WTC11 (cell line): Measurements from ENCODE around the gene NFX1. TPM values are rescaled to one million over a fixed set of nuclear protein-coding genes. Genes with fewer than 3 reads are reported as not detected.

Source experiments
- ATAC-seq: fragments of 200-7000 bp; cut with Tn5 transposase; 2 replicates; pipeline ENCODE4 v1.10.0; 2021; ENCODE audit warnings: mild to moderate bottlenecking, moderate library complexity
- CTCF ChIA-PET: fragments of 300-600 bp; sonication (Branson Sonifier 250); formaldehyde crosslinking; loops from one replicate; lab custom pipeline; 2021; ENCODE audit warnings: antibody characterized with exemption; lab: Charles Lee
- POLR2A ChIA-PET: fragments of 350-600 bp; sonication (Branson Sonifier 250); formaldehyde crosslinking; loops from one replicate; lab custom pipeline; 2021; ENCODE audit warnings: antibody characterized with exemption; lab: Charles Lee
- DNase-seq: peaks from one replicate; pipeline ENCODE4 v3.0.0; 2021; ENCODE audit warnings: low spot score
- H3K27ac Mint-ChIP-seq: 2 replicates; pipeline ENCODE4 v1.8.0; 2021; ENCODE audit warnings: mixed read lengths
- H3K27me3 Mint-ChIP-seq: 2 replicates; pipeline ENCODE4 v1.8.0; 2021; ENCODE audit warnings: low read depth, mild to moderate bottlenecking, moderate library complexity, mixed read lengths
- H3K36me3 Mint-ChIP-seq: 2 replicates; pipeline ENCODE4 v1.8.0; 2021; ENCODE audit warnings: mixed read lengths
- H3K4me1 Mint-ChIP-seq: 2 replicates; pipeline ENCODE4 v1.8.0; 2022; ENCODE audit warnings: mixed read lengths
- H3K4me3 Mint-ChIP-seq: 2 replicates; pipeline ENCODE4 v1.8.0; 2021; ENCODE audit warnings: mild to moderate bottlenecking, moderate library complexity, mixed read lengths
- H3K9me3 Mint-ChIP-seq: 2 replicates; pipeline ENCODE4 v1.8.0; 2021; ENCODE audit warnings: mixed read lengths
- AR ChIP-seq: fragments of 250-450 bp; sonication (Bioruptor Pico); IDR thresholded peaks from 2 replicates; pipeline ENCODE4 v1.9.0; 2021; ENCODE audit warnings: mild to moderate bottlenecking
- ARID4B ChIP-seq: sonication (generic); formaldehyde crosslinking; IDR thresholded peaks from 2 replicates; pipeline ENCODE4 v1.8.0; 2023; ENCODE audit warnings: missing genetic modification reagents, mild to moderate bottlenecking, borderline replicate concordance
- CREB1 ChIP-seq: sonication (generic); formaldehyde crosslinking; IDR thresholded peaks from 2 replicates; pipeline ENCODE4 v1.8.0; 2023; ENCODE audit warnings: mild to moderate bottlenecking, missing genetic modification reagents
- CREM ChIP-seq: sonication (generic); formaldehyde crosslinking; IDR thresholded peaks from 2 replicates; pipeline ENCODE4 v1.8.1; 2022; ENCODE audit warnings: mild to moderate bottlenecking, missing genetic modification reagents, moderate library complexity
- E2F4 ChIP-seq: sonication (generic); formaldehyde crosslinking; IDR thresholded peaks from 2 replicates; pipeline ENCODE4 v1.8.1; 2022; ENCODE audit warnings: low read depth, mild to moderate bottlenecking, moderate library complexity, missing genetic modification reagents, borderline replicate concordance
- ERG ChIP-seq: fragments of 250-450 bp; sonication (Bioruptor Pico); IDR thresholded peaks from 2 replicates; pipeline ENCODE4 v1.8.0; 2021; ENCODE audit warnings: mild to moderate bottlenecking
- HMGXB4 ChIP-seq: sonication (generic); formaldehyde crosslinking; IDR thresholded peaks from 2 replicates; pipeline ENCODE4 v1.8.1; 2023; ENCODE audit warnings: mild to moderate bottlenecking, moderate library complexity, missing genetic modification reagents
- JUN ChIP-seq: sonication (generic); formaldehyde crosslinking; IDR thresholded peaks from 2 replicates; pipeline ENCODE4 v1.8.0; 2023; ENCODE audit warnings: mild to moderate bottlenecking, missing genetic modification reagents
- NR3C1 ChIP-seq: sonication (generic); formaldehyde crosslinking; conservative IDR thresholded peaks from 2 replicates; pipeline ENCODE4 v1.8.1; 2023; ENCODE audit warnings: low read depth, mild to moderate bottlenecking, missing genetic modification reagents
- TEAD1 ChIP-seq: sonication (generic); formaldehyde crosslinking; IDR thresholded peaks from 2 replicates; pipeline ENCODE4 v1.8.0; 2022; ENCODE audit warnings: mild to moderate bottlenecking, missing genetic modification reagents
- USF1 ChIP-seq: sonication (generic); formaldehyde crosslinking; IDR thresholded peaks from 2 replicates; pipeline ENCODE4 v1.8.0; 2022; ENCODE audit warnings: mild to moderate bottlenecking, missing genetic modification reagents
- USF2 ChIP-seq: sonication (generic); formaldehyde crosslinking; IDR thresholded peaks from 2 replicates; pipeline ENCODE4 v1.8.1; 2023; ENCODE audit warnings: mild to moderate bottlenecking, missing genetic modification reagents, moderate library complexity
- ZNF317 ChIP-seq: sonication (generic); formaldehyde crosslinking; IDR thresholded peaks from 2 replicates; pipeline ENCODE4 v1.8.1; 2023; ENCODE audit warnings: low read depth, mild to moderate bottlenecking, moderate library complexity, missing genetic modification reagents, borderline replicate concordance
- ZNF396 ChIP-seq: fragments of 250-450 bp; sonication (Bioruptor Pico); IDR thresholded peaks from 2 replicates; pipeline ENCODE4 v1.8.0; 2021; ENCODE audit warnings: mild to moderate bottlenecking, moderate library complexity, borderline replicate concordance
- ZNF416 ChIP-seq: fragments of 250-450 bp; sonication (Bioruptor Pico); IDR thresholded peaks from 2 replicates; pipeline ENCODE4 v1.9.0; 2021; ENCODE audit warnings: mild to moderate bottlenecking, inconsistent platforms
- ZNF512 ChIP-seq: sonication (generic); formaldehyde crosslinking; IDR thresholded peaks from 2 replicates; pipeline ENCODE4 v1.8.1; 2022; ENCODE audit warnings: missing genetic modification reagents, borderline replicate concordance
- total RNA-seq: library from RNA; stranded (reverse); gene quantifications from 3 replicates; pipeline ENCODE4 v1.2.3, GENCODE V29; 2021

NFX1 gene
- total RNA-seq, 1 experiment from 2014 or later = 30.9 TPM

- TF ChIP-seq ZNF512 (CRISPR knock-in tag) (no peak), CREM (no peak), HMGXB4 (no peak), ZNF396 (CRISPR knock-in tag) (no peak), ZNF317 (CRISPR knock-in tag) (no peak), ZNF416 (no peak)
These were observed 49.9 kb downstream of the NFX1 start (continued) for GRCh38 chr9:33340186-33340585.

- Mint-ChIP-seq H3K9me3 (peaks cover 32% of the 10 kb centered on the region), H3K4me1 (no peaks in the 10 kb centered on the region), H3K27me3 (no peaks in the 10 kb centered on the region), H3K4me3 (no peak overlapping the region), H3K27ac (no peak overlapping the region), H3K36me3 (peaks cover 65% of the 10 kb centered on the region)
- no peak for TF ChIP-seq USF1 (CRISPR knock-in tag)
- TF ChIP-seq TEAD1 (CRISPR knock-in tag) = no peak
- TF ChIP-seq JUN (CRISPR knock-in tag) = no peak
- TF ChIP-seq ARID4B = no peak
- POLR2A ChIA-PET = no interaction called here
- CTCF ChIA-PET = no interaction called here
- DNase-seq (no peak), ATAC-seq (no peak)
These were observed 50.9 kb downstream of the NFX1 start for GRCh38 chr9:33341182-33341581.

GRCh38 chr9:33344145-33344544 is 53.8 kb downstream of the NFX1 start:
- ChIA-PET POLR2A (no interaction called here), CTCF (no interaction called here)
- Mint-ChIP-seq H3K4me3 (no peak overlapping the region), H3K36me3 (peaks cover 72% of the 10 kb centered on the region), H3K27ac (no peak overlapping the region), H3K4me1 (peaks cover 3% of the 10 kb centered on the region; the same call in 1 of the 2 replicates), H3K9me3 (peaks cover 20% of the 10 kb centered on the region), H3K27me3 (no peaks in the 10 kb centered on the region)
- no peak for ATAC-seq
- DNase-seq = no peak
- TF ChIP-seq CREB1 (CRISPR knock-in tag) (no peak), ZNF317 (CRISPR knock-in tag) (no peak), NR3C1 (CRISPR knock-in tag) (no peak), E2F4 (no peak), ZNF512 (CRISPR knock-in tag) (no peak), USF2 (CRISPR knock-in tag) (no peak), ERG (CRISPR knock-in tag) (no peak), CREM (no peak), AR (CRISPR knock-in tag) (no peak)
